Ovary (tissue), 9 donors: Measurements from ENCODE around the gene NFS1. TPM values are rescaled to one million over a fixed set of nuclear protein-coding genes. Genes with fewer than 3 reads are reported as not detected.

ENCODE experiments used
- DNase-seq, 5 donors: peaks; one replicate each; pipeline ENCODE4 v3.0.0-alpha.2; 2019 to 2020
- H3K27ac ChIP-seq, 2 donors: fragments of 200-600 bp; one replicate each; pipeline versions ENCODE4 v1.5.1 to v1.8.0; 2019 to 2022
- H3K27me3 ChIP-seq: fragments of 200-600 bp; one replicate; pipeline ENCODE4 v1.8.0; 2022
- H3K36me3 ChIP-seq: fragments of 200-600 bp; sonication (generic); one replicate; pipeline ENCODE4 v1.5.1; 2019
- H3K4me1 ChIP-seq: one replicate; pipeline ENCODE4 v1.8.1; 2013; ENCODE audit warnings: mild to moderate bottlenecking, moderate library complexity; ENCODE audit not compliant: insufficient read depth
- H3K4me3 ChIP-seq: fragments of 200-600 bp; sonication (generic); one replicate; pipeline ENCODE4 v1.5.1; 2017
- H3K9me3 ChIP-seq, 2 donors: fragments of 200-600 bp in 1 of 2; sonication (generic) in 1 of 2; one replicate each; pipeline versions ENCODE4 v1.5.1 to v1.8.1; 2013 to 2019; ENCODE audit warnings: mild to moderate bottlenecking in 1 of 2, moderate library complexity in 1 of 2
- CTCF ChIP-seq, 3 donors: fragments of 450-650 bp in 2 of 3; fragments of 200-600 bp in 1 of 3; IDR thresholded peaks; one replicate each; pipeline versions ENCODE4 v1.5.1 to v1.8.0; 2016 to 2022; ENCODE audit warnings: antibody characterized with exemption in 3 of 3, mild to moderate bottlenecking in 1 of 3
- EP300 ChIP-seq: sonication (generic); formaldehyde crosslinking; IDR thresholded peaks from one replicate; pipeline ENCODE4 v1.6.1; 2017; ENCODE audit warnings: antibody characterized with exemption
- POLR2A ChIP-seq: fragments of 450-650 bp; IDR thresholded peaks from one replicate; pipeline ENCODE4 v1.6.1; 2017; ENCODE audit warnings: antibody characterized with exemption, mild to moderate bottlenecking, moderate library complexity
- WGBS, 3 donors: extraction: QIAGEN DNeasy Blood & Tissue Kit in 1 of 3; methylation state at CpG; one replicate each; pipeline versions ENCODE4 v1.1.5 to v1.1.7; 2013 to 2017; 5-methylcytosine and 5-hydroxymethylcytosine counted together
- intact Hi-C, 4 donors: fragments of 100-400 bp; cut with DNase I; formaldehyde crosslinking; loops; one replicate each; pipeline versions ENCODE4 v1.11.0 to v1.15.1; 2022 to 2023
- polyA plus RNA-seq, 2 donors: library from polyadenylated mRNA; stranded (reverse); fragments of 200-250 nt in 1 of 2; fragments of 350-450 nt in 1 of 2; fragmentation: Illumina TruSeq in 1 of 2; extraction: RNeasy Lipid Tissue Mini Kit (QIAGEN cat#74804) in 1 of 2; gene quantifications; one replicate each; pipeline ENCODE4 v1.2.3, GENCODE V29; 2013 to 2014
- total RNA-seq, 7 donors: library from RNA; depleted of rRNA in 2 of 7; stranded (reverse); fragments of >200 nt in 2 of 7; fragmentation: NEBNext Ultra II Directional in 3 of 7; extraction: Animal tissue kit (Norgen Biotek cat#: 25700) in 3 of 7; gene quantifications; one replicate each; pipeline versions ENCODE4 v1.1.0 to v1.2.4, GENCODE V29; 2016 to 2023
- donor health status: DM: no; HTN: no; CAD: no; lungs with moderate emphysema.
- donor health status: DM: no; HTN: no; CAD: no.
- donor health status: Bipolar disorder and iron deficiency.
- donor health status: DM: yes; HTN: yes; CAD: no.
- donor health status: DM: no; HTN: no; CAD: no.
- donor health status: DM: yes; HTN: yes; CAD: no.

NFS1 gene
- total and polyA plus RNA-seq, 9 donors, result 17.3 to 58.1 (median 29.4) TPM

GRCh38 chr20:35644806-35645205 lies 54.3 kb downstream of the NFS1 start:
- peaks cover 5% of the 10 kb centered on the region for H3K4me1 ChIP-seq
- H3K27me3 ChIP-seq, result no peaks in the 10 kb centered on the region
- WGBS, 3 donors, result 78 to 80% (median 79%) methylated on average over 2 of the region's 2 CpGs
- intact Hi-C loops, result no loop called here
- no peaks in the 10 kb centered on the region for H3K36me3 ChIP-seq
- no peak for DNase-seq
- no peak overlapping the region for H3K27ac ChIP-seq
- TF ChIP-seq POLR2A (no peak), EP300 (no peak), CTCF (IDR thresholded peaks at IDR 0.05) (no peak)
- no peaks in the 10 kb centered on the region for H3K9me3 ChIP-seq
- H3K4me3 ChIP-seq, result no peak overlapping the region

GRCh38 chr20:35643045-35643444 lies 56.1 kb downstream of the NFS1 start:
- peaks cover 5% of the 10 kb centered on the region for H3K4me1 ChIP-seq
- H3K27me3 ChIP-seq, result no peaks in the 10 kb centered on the region
- H3K27ac ChIP-seq, result no peak overlapping the region
- 90 to 93% (median 91%) methylated on average over 7 of the region's 7 CpGs for WGBS, 3 donors
- H3K4me3 ChIP-seq, result no peak overlapping the region
- intact Hi-C loops, result no loop called here
- no peaks in the 10 kb centered on the region for H3K9me3 ChIP-seq
- no peaks in the 10 kb centered on the region for H3K36me3 ChIP-seq
- no peak for TF ChIP-seq POLR2A
- no peak for DNase-seq

GRCh38 chr20:35641743-35642142 lies 57.4 kb downstream of the NFS1 start:
- H3K9me3 ChIP-seq, result no peaks in the 10 kb centered on the region
- no peak for TF ChIP-seq POLR2A
- no peak for TF ChIP-seq EP300
- TF ChIP-seq CTCF (IDR thresholded peaks at IDR 0.05), result no peak
- no peak overlapping the region for H3K4me3 ChIP-seq
- 78 to 84% (median 84%) methylated on average over 4 of the region's 4 CpGs for WGBS, 3 donors
- H3K27ac ChIP-seq, result no peak overlapping the region
- intact Hi-C loops, result no loop called here
- H3K27me3 ChIP-seq, result no peaks in the 10 kb centered on the region
- no peaks in the 10 kb centered on the region for H3K36me3 ChIP-seq
- no peak for DNase-seq
- peaks cover 5% of the 10 kb centered on the region for H3K4me1 ChIP-seq

GRCh38 chr20:35640724-35641123 lies 58.4 kb downstream of the NFS1 start:
- H3K36me3 ChIP-seq, result no peaks in the 10 kb centered on the region
- WGBS, 3 donors, result 59 to 76% (median 71%) methylated on average over 3 of the region's 3 CpGs
- no peaks in the 10 kb centered on the region for H3K27me3 ChIP-seq
- no peak for DNase-seq
- no peak for TF ChIP-seq EP300
- TF ChIP-seq POLR2A, result no peak
- no peak for TF ChIP-seq CTCF (IDR thresholded peaks at IDR 0.05)
- no peaks in the 10 kb centered on the region for H3K9me3 ChIP-seq
- H3K4me1 ChIP-seq, result peaks cover 7% of the 10 kb centered on the region
- H3K4me3 ChIP-seq, result no peak overlapping the region
- H3K27ac ChIP-seq, result no peak overlapping the region
- intact Hi-C loops, result no loop called here

- Histone ChIP-seq H3K27ac (no peak overlapping the region), H3K27me3 (no peaks in the 10 kb centered on the region), H3K4me1 (peaks cover 8% of the 10 kb centered on the region), H3K9me3 (no peaks in the 10 kb centered on the region), H3K4me3 (no peak overlapping the region), H3K36me3 (no peaks in the 10 kb centered on the region)
- intact Hi-C loops, result no loop called here
- DNase-seq, result no peak
- TF ChIP-seq EP300 (no peak), CTCF (IDR thresholded peaks at IDR 0.05) (no peak), POLR2A (no peak)
- WGBS, 3 donors, result 28 to 38% (median 29%) methylated on average over 2 of the region's 2 CpGs
Measured at GRCh38 chr20:35638751-35639150, 60.4 kb downstream of the NFS1 start.
